ENCODE data around the gene FOXN4. TPM values are rescaled to one million over a fixed set of nuclear protein-coding genes. Genes with fewer than 3 reads are reported as not detected.

FOXN4 gene
- total and polyA plus RNA-seq, 3 experiments from 2014 or later = not detected

DNA sequence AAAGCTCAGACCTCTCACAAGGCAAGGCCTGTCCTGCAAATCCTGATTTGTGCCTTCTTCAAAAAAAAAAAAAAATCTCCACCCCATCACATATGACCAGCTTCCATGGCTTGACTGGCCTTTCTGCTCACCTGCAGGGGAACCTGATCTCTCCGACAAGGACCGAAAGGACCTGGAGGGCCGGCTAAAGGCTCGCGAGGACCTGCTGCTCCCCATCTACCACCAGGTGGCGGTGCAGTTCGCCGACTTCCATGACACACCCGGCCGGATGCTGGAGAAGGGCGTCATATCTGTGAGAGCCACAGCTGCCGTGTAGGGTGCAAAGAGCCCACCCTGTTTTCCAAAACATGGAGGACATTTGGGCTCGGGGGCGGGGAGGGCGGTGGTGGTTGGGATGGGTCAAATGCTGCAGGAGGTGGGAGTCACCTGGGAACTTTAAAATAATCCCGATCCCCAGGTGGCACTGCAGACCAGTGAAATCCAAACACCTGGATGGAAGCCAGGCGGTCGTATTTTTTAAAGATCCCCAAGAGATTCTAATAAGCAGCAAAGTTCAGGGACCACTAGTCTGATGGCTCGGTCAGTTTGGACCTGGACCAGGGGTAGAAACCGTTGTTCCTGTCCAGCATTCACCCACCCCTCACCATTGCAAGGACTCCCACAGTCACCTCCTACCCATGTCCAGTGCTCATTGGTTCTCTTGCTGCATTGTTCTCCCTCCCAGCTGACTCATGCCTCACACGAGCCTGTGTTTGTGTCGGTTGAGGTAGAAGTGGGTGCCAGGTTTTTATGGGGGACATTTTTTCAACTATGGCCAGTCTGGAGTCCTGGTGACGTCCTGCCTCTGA lies 44.8 kb downstream of the FOXN4 start:
- POLR2A ChIA-PET = no interaction called here
- peak overlapping the region in 1 of 7 donors; percentile 27 for H3K4me3 Mint-ChIP-seq
- Histone ChIP-seq H3K27ac (ENCODE audit: low read depth, low read length) (no peak overlapping the region), H3K36me3 (ENCODE audit: insufficient read depth, low read length) (no peaks in the 10 kb centered on the region), H3K9me3 (ENCODE audit: low read length) (no peaks in the 10 kb centered on the region), H3K27me3 (ENCODE audit: insufficient read depth, low read length, poor library complexity, severe bottlenecking) (no peaks in the 10 kb centered on the region), H3K4me3 (ENCODE audit: low read length) (no peak overlapping the region), H3K4me1 (ENCODE audit: insufficient read depth, low read length) (no peaks in the 10 kb centered on the region)
- no peaks in the 10 kb centered on the region for H3K9me3 Mint-ChIP-seq
- peak in 2 of 5 donors; percentile 19 to 28 for DNase-seq
- no peaks in the 10 kb centered on the region for H3K4me1 Mint-ChIP-seq
- CTCF ChIA-PET = interaction anchor here (1.0 kb wide), 1 partner anchor 164 kb away, joined by 3 read pairs; no protein-coding TSS in a partner anchor
- H3K27me3 Mint-ChIP-seq = no peaks in the 10 kb centered on the region
- peak overlapping the region in 1 of 8 donors; percentile 75 for H3K27ac Mint-ChIP-seq
- H3K36me3 Mint-ChIP-seq = peaks cover 7 to 65% (median 13%) of the 10 kb centered on the region in 3 donors

DNA sequence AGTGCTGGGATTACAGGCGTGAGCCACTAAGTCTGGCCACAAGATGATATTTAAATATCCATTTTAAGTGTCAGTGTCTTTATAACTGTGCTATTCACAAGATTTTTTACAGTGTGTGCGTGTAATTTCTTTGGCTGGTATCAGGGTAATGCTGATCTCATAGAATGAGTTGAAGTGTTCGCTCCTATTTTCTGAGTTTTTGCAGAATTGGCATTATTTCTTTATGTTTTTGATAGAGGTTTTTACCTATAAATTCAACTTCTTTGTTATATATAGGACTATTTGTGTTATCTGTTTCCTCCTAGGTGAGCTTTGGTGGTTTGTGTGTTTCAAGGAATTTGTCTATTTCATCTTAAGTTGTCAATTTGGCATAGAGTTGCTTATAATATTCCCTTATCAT lies 45.6 kb downstream of the FOXN4 start:
- Mint-ChIP-seq H3K27me3 (no peaks in the 10 kb centered on the region), H3K4me1 (no peaks in the 10 kb centered on the region), H3K27ac (peak overlapping the region in 1 of 8 donors; percentile 44), H3K4me3 (no peak overlapping the region), H3K36me3 (peaks cover 7 to 67% (median 13%) of the 10 kb centered on the region in 3 donors), H3K9me3 (no peaks in the 10 kb centered on the region)
- POLR2A ChIA-PET = no interaction called here
- Histone ChIP-seq H3K27me3 (ENCODE audit: insufficient read depth, low read length, poor library complexity, severe bottlenecking) (no peaks in the 10 kb centered on the region), H3K36me3 (ENCODE audit: insufficient read depth, low read length) (no peaks in the 10 kb centered on the region), H3K27ac (ENCODE audit: low read depth, low read length) (no peak overlapping the region), H3K9me3 (ENCODE audit: low read length) (no peaks in the 10 kb centered on the region), H3K4me3 (ENCODE audit: low read length) (no peak overlapping the region), H3K4me1 (ENCODE audit: insufficient read depth, low read length) (no peaks in the 10 kb centered on the region)
- CTCF ChIA-PET = interaction anchor here (1.0 kb wide), 1 partner anchor 165 kb away, joined by 3 read pairs; no protein-coding TSS in a partner anchor
- no peak for DNase-seq

DNA sequence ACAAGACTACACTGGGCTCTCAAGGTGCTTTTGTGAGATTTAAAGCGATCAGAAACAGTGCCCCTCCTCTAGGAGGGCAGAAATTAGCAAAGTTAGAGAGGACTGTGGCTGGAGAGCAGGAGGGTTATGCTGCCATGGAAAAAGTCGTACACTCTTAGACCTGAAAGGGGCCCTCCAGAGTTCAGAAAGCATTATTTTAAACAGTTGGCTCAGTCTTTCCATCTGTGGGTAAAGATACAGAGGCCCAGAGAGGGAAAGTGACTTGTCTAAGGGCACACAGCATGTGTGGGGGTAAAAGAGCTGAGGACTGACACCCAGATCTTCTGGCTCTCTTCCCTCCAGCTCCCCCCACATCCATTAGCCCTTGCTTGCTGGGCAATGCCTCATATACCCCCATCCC lies 47.1 kb downstream of the FOXN4 start:
- Mint-ChIP-seq H3K27ac (no peak overlapping the region), H3K4me1 (no peaks in the 10 kb centered on the region), H3K4me3 (no peak overlapping the region), H3K27me3 (no peaks in the 10 kb centered on the region), H3K36me3 (peaks cover 12 to 65% (median 17%) of the 10 kb centered on the region in 3 donors), H3K9me3 (no peaks in the 10 kb centered on the region)
- Histone ChIP-seq H3K4me1 (ENCODE audit: insufficient read depth, low read length) (no peaks in the 10 kb centered on the region), H3K27ac (ENCODE audit: low read depth, low read length) (no peak overlapping the region), H3K27me3 (ENCODE audit: insufficient read depth, low read length, poor library complexity, severe bottlenecking) (no peaks in the 10 kb centered on the region), H3K9me3 (ENCODE audit: low read length) (no peaks in the 10 kb centered on the region), H3K36me3 (ENCODE audit: insufficient read depth, low read length) (no peaks in the 10 kb centered on the region), H3K4me3 (ENCODE audit: low read length) (no peak overlapping the region)
- CTCF ChIA-PET = no interaction called here
- no peak for DNase-seq
- POLR2A ChIA-PET = no interaction called here

DNA sequence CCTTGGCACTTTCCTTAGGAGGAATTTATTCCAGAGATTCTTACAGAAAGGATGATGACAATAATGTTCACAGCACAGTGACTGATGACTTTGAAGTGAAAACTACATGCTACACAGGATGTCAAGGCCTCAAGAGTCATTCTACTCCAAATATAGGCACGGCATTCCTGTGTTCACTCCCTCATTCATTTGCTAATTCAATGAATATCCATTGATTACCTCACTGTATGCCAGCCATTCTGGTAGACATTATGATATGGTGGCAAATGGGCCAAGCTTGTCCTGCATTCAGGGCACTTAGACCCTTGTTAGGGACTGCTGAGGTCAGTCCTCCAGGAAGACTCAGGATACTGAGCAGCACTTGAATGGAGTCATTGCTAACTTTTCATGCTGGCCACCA lies 48.0 kb downstream of the FOXN4 start:
- Histone ChIP-seq H3K27ac (ENCODE audit: low read depth, low read length) (no peak overlapping the region), H3K4me1 (ENCODE audit: insufficient read depth, low read length) (no peaks in the 10 kb centered on the region), H3K9me3 (ENCODE audit: low read length) (no peaks in the 10 kb centered on the region), H3K36me3 (ENCODE audit: insufficient read depth, low read length) (no peaks in the 10 kb centered on the region), H3K27me3 (ENCODE audit: insufficient read depth, low read length, poor library complexity, severe bottlenecking) (no peaks in the 10 kb centered on the region), H3K4me3 (ENCODE audit: low read length) (no peak overlapping the region)
- Mint-ChIP-seq H3K9me3 (no peaks in the 10 kb centered on the region), H3K27ac (peak overlapping the region in 1 of 8 donors; percentile 51), H3K27me3 (no peaks in the 10 kb centered on the region), H3K36me3 (peaks cover 12 to 63% (median 22%) of the 10 kb centered on the region in 3 donors), H3K4me3 (no peak overlapping the region), H3K4me1 (no peaks in the 10 kb centered on the region)
- POLR2A ChIA-PET = no interaction called here
- CTCF ChIA-PET = no interaction called here
- DNase-seq = no peak

DNA sequence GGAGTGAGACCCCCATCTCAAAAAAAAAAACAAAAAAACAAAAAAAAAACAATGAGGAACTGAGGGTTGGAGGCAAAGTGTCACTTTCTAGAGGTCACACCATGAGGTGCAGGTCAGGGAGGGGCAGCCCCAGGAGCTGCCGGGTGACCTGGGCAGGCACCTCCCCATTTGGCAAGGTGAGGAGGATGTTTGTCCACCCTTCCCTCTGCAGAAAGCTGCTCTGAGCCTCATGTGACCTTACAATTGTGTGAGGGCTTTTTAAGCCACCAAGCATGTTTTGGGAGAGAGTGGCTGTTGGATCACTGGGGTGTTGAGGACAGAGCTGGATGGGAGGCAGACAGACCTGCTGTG lies 49.6 kb downstream of the FOXN4 start:
- Histone ChIP-seq H3K27me3 (ENCODE audit: insufficient read depth, low read length, poor library complexity, severe bottlenecking) (no peaks in the 10 kb centered on the region), H3K9me3 (ENCODE audit: low read length) (no peaks in the 10 kb centered on the region), H3K27ac (ENCODE audit: low read depth, low read length) (no peak overlapping the region), H3K36me3 (ENCODE audit: insufficient read depth, low read length) (no peaks in the 10 kb centered on the region), H3K4me3 (ENCODE audit: low read length) (no peak overlapping the region), H3K4me1 (ENCODE audit: insufficient read depth, low read length) (no peaks in the 10 kb centered on the region)
- Mint-ChIP-seq H3K27me3 (no peaks in the 10 kb centered on the region), H3K36me3 (peaks cover 14 to 61% (median 30%) of the 10 kb centered on the region in 3 donors), H3K27ac (no peak overlapping the region), H3K9me3 (peaks cover 0 to 3% (median 0%) of the 10 kb centered on the region in 5 donors), H3K4me3 (no peak overlapping the region), H3K4me1 (no peaks in the 10 kb centered on the region)
- CTCF ChIA-PET = no interaction called here
- no peak for DNase-seq
- POLR2A ChIA-PET = no interaction called here

DNA sequence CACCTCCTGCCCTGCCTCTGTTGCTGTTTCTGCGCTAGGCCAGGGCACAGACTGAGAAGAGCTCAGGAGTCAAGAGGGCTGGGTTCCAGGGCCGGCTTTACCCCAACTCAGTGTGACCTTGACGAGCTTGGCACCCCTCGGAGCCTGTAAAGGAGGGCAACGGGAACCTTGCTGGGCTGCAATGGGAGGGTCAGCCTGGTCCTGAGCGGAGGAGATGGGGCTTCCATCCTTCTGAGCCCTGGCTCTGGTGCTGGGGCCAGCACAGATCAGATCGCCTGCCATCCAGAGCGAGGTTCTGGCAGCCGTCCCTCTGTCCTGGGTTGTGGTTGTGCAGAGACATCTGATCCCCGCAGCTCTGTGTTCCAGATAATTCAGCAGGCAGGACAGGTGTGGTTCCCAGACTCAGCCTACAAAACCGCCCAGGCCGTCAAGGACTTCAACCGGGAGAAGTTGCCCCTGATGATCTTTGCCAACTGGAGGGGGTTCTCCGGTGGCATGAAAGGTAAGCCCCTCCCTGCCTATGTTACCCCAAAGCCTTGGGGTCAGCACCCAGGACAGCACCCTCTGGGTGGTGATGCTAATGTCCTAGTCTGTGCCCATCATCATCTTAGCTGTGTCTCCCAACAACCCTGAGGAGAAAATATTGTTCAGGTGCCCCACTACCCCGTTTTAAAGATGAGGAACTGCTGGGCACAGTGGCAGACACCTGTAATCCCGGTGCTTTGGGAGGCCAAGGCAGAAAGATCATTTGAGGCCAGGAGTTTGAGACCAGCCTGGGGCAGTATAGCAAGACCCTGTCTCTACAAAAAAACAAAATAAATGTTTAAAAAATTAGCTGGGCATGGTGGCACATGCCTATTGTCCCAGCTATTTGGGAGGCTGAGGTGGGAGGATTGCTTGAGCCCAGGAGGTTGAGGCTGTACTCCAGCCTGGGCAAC lies 50.2 kb downstream of the FOXN4 start:
- no peaks in the 10 kb centered on the region for H3K27me3 ChIP-seq (ENCODE audit: insufficient read depth, low read length, poor library complexity, severe bottlenecking)
- H3K36me3 Mint-ChIP-seq = peaks cover 16 to 59% (median 34%) of the 10 kb centered on the region in 3 donors
- no peak overlapping the region for H3K4me3 Mint-ChIP-seq
- no peaks in the 10 kb centered on the region for H3K4me1 ChIP-seq (ENCODE audit: insufficient read depth, low read length)
- H3K4me3 ChIP-seq (ENCODE audit: low read length) = no peak overlapping the region
- H3K9me3 Mint-ChIP-seq = peaks cover 2 to 6% (median 3%) of the 10 kb centered on the region in 5 donors
- no peaks in the 10 kb centered on the region for H3K9me3 ChIP-seq (ENCODE audit: low read length)
- no peaks in the 10 kb centered on the region for H3K27me3 Mint-ChIP-seq
- no peak overlapping the region for H3K27ac Mint-ChIP-seq
- H3K4me1 Mint-ChIP-seq = no peaks in the 10 kb centered on the region
- H3K27ac ChIP-seq (ENCODE audit: low read depth, low read length) = no peak overlapping the region
- CTCF ChIA-PET = no interaction called here
- no peaks in the 10 kb centered on the region for H3K36me3 ChIP-seq (ENCODE audit: insufficient read depth, low read length)
- POLR2A ChIA-PET = no interaction called here
- no peak for DNase-seq

DNA sequence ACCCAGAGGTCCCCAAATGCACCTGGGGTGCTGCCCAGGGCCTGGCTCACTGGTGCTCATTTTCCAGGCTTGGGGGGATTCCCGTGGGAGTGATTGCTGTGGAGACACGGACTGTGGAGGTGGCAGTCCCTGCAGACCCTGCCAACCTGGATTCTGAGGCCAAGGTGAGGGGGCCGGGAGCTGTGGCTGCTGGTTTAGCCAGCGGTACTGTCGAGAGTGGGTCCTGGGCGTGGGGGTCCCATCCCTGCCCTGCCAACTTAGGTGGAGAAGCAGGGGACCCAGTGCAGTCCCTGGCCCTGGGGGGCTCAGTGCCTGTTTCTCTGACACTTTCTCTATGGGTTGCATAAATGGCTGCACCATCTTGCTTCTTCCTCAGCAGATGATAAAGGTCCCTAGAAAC lies 50.9 kb downstream of the FOXN4 start:
- no peak overlapping the region for H3K27ac Mint-ChIP-seq
- H3K27me3 Mint-ChIP-seq = no peaks in the 10 kb centered on the region
- no peaks in the 10 kb centered on the region for H3K36me3 ChIP-seq (ENCODE audit: insufficient read depth, low read length)
- DNase-seq = no peak
- H3K36me3 Mint-ChIP-seq = peaks cover 13 to 60% (median 35%) of the 10 kb centered on the region in 3 donors
- no peaks in the 10 kb centered on the region for H3K9me3 ChIP-seq (ENCODE audit: low read length)
- ChIA-PET POLR2A (no interaction called here), CTCF (no interaction called here)
- no peak overlapping the region for H3K27ac ChIP-seq (ENCODE audit: low read depth, low read length)
- H3K4me1 ChIP-seq (ENCODE audit: insufficient read depth, low read length) = no peaks in the 10 kb centered on the region
- no peaks in the 10 kb centered on the region for H3K27me3 ChIP-seq (ENCODE audit: insufficient read depth, low read length, poor library complexity, severe bottlenecking)
- H3K4me3 Mint-ChIP-seq = no peak overlapping the region
- peaks cover 6 to 12% (median 8%) of the 10 kb centered on the region in 5 donors for H3K9me3 Mint-ChIP-seq
- H3K4me1 Mint-ChIP-seq = no peaks in the 10 kb centered on the region
- no peak overlapping the region for H3K4me3 ChIP-seq (ENCODE audit: low read length)

DNA sequence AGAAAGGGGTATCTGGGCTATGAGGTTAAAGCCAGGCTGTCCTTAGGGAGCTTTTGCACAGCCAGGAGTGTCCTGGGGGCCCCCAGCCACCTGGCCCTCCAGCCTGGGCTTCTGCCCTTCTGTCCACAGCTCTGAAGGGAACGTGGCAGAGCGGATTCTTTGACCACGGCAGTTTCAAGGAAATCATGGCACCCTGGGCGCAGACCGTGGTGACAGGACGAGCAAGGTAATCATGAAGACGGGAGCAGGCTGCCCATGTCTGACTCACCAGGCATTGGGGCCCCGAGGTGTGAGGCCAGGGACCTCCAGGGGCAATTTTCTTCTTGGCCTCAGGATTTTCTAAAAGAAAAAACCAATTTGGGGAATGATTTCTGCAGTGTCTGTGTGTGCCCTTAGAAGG lies 53.1 kb downstream of the FOXN4 start:
- Mint-ChIP-seq H3K27me3 (no peaks in the 10 kb centered on the region), H3K4me3 (no peak overlapping the region), H3K4me1 (no peaks in the 10 kb centered on the region), H3K9me3 (peaks cover 8 to 12% (median 9%) of the 10 kb centered on the region in 5 donors), H3K36me3 (peaks cover 16 to 64% (median 35%) of the 10 kb centered on the region in 3 donors), H3K27ac (no peak overlapping the region)
- H3K27me3 ChIP-seq (ENCODE audit: insufficient read depth, low read length, poor library complexity, severe bottlenecking) = no peaks in the 10 kb centered on the region
- H3K9me3 ChIP-seq (ENCODE audit: low read length) = no peaks in the 10 kb centered on the region
- POLR2A ChIA-PET = no interaction called here
- no peaks in the 10 kb centered on the region for H3K36me3 ChIP-seq (ENCODE audit: insufficient read depth, low read length)
- H3K4me3 ChIP-seq (ENCODE audit: low read length) = no peak overlapping the region
- CTCF ChIA-PET = no interaction called here
- H3K27ac ChIP-seq (ENCODE audit: low read depth, low read length) = no peak overlapping the region
- no peak for DNase-seq
- no peaks in the 10 kb centered on the region for H3K4me1 ChIP-seq (ENCODE audit: insufficient read depth, low read length)

All from CD8-positive, alpha-beta memory T cell (primary cell).